HCT116 (cell line): ENCODE measurements around the gene SRGAP2B.
"Not testable (repeated sequence)": the region's sequence is repeated elsewhere in the genome, so short reads cannot be mapped to it uniquely, and the experiment has no call there.

Source experiments
- CTCF ChIP-seq, 3 experiments: fragments of 200-600 bp in 1 of 3; sonication (generic) in 1 of 3; IDR thresholded peaks in 2 of 3; conservative IDR thresholded peaks in 1 of 3; 2 replicates each; pipeline ENCODE4 v1.5.1; 2012 to 2017; ENCODE audit warnings: low read depth in 2 of 3, low read length in 2 of 3, antibody characterized with exemption in 1 of 3, borderline replicate concordance in 1 of 3, control low read depth in 1 of 3, mild to moderate bottlenecking in 1 of 3, mixed read lengths in 1 of 3, mixed run types in 1 of 3, moderate library complexity in 1 of 3; ENCODE audit not compliant: insufficient read depth in 1 of 3
- MAX ChIP-seq: IDR thresholded peaks from 2 replicates; pipeline ENCODE4 v1.6.1; 2012
- POLR2A ChIP-seq: IDR thresholded peaks from 2 replicates; pipeline ENCODE4 v1.7.0; 2011; ENCODE audit warnings: borderline replicate concordance; ENCODE audit not compliant: insufficient read depth, insufficient read length; ENCODE audit errors: extremely low read depth
- SIN3A ChIP-seq: IDR thresholded peaks from 2 replicates; pipeline ENCODE4 v1.6.1; 2012; ENCODE audit warnings: low read depth
- SRF ChIP-seq: IDR thresholded peaks from 2 replicates; pipeline ENCODE4 v1.6.1; 2012; ENCODE audit warnings: low read depth

DNA sequence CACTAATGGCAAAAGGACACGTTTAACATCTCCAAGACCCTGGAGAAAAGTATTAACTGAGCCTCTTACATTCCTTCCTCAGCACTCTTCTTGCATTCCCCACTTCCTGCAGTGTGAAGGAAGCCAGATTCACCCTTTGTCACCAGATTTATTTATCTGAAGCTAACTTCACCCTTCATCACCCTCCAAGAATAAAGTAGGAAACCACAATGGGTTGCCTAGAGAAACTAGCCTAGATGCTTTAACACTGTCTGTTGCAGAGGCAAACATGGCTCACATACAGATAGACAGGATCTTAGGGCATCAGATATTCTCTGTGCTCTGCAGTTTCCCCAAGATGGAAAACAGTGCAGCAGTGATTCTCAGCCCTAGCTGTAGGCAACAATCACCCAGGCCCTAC lies 147.6 kb downstream of the SRGAP2B start:
- TF ChIP-seq CTCF (IDR thresholded peaks at IDR 0.05 in 2 of 3, conservative IDR thresholded peaks at IDR 0.05 in 1 of 3; ENCODE audit: borderline replicate concordance in 1 of 3, insufficient read depth in 1 of 3, low read depth in 2 of 3, low read length in 2 of 3); SIN3A; MAX; POLR2A; SRF: not testable (repeated sequence)
